HUES6 (cell line): Measurements from ENCODE around the gene POU2F2.
"Not testable (repeated sequence)": the region's sequence is repeated elsewhere in the genome, so short reads cannot be mapped to it uniquely, and the experiment has no call there.

Experiments
- H3K27ac ChIP-seq: 2 replicates; pipeline ENCODE4 v1.7.0; 2013; ENCODE audit warnings: low read depth, mild to moderate bottlenecking, low read length, inconsistent platforms
- H3K27me3 ChIP-seq: 2 replicates; pipeline ENCODE4 v1.6.1; 2013; ENCODE audit warnings: low read length; ENCODE audit not compliant: control insufficient read depth, insufficient read depth
- H3K36me3 ChIP-seq: 2 replicates; pipeline ENCODE4 v1.6.1; 2013; ENCODE audit warnings: low read length; ENCODE audit not compliant: control insufficient read depth, insufficient read depth
- H3K4me1 ChIP-seq: 2 replicates; pipeline ENCODE4 v1.6.1; 2013; ENCODE audit warnings: low read length; ENCODE audit not compliant: control insufficient read depth, insufficient read depth
- H3K4me3 ChIP-seq: 2 replicates; pipeline ENCODE4 v1.5.1; 2013; ENCODE audit warnings: low read depth, low read length
- H3K9ac ChIP-seq: one replicate; pipeline ENCODE4 v1.6.1; 2013; ENCODE audit warnings: mild to moderate bottlenecking, low read length
- H3K9me3 ChIP-seq: 2 replicates; pipeline ENCODE4 v1.6.1; 2013; ENCODE audit warnings: low read depth, low read length; ENCODE audit not compliant: control insufficient read depth, insufficient read depth

The POU2F2 gene

GRCh38 chr19:42111811-42112210 is 20.4 kb downstream of the POU2F2 start:
- Histone ChIP-seq H3K4me1 (peaks cover 31% of the 10 kb centered on the region), H3K27ac (no peak overlapping the region), H3K27me3 (no peaks in the 10 kb centered on the region), H3K9me3 (no peaks in the 10 kb centered on the region), H3K36me3 (no peaks in the 10 kb centered on the region), H3K4me3 (no peak overlapping the region), H3K9ac (no peak overlapping the region)

- Histone ChIP-seq H3K9me3 (no peaks in the 10 kb centered on the region), H3K9ac (no peak overlapping the region), H3K27me3 (no peaks in the 10 kb centered on the region), H3K27ac (no peak overlapping the region), H3K4me1 (peaks cover 31% of the 10 kb centered on the region), H3K36me3 (no peaks in the 10 kb centered on the region), H3K4me3 (no peak overlapping the region)
Measured at GRCh38 chr19:42111384-42111783, 20.9 kb downstream of the POU2F2 start.

- no peak overlapping the region for H3K4me3 ChIP-seq
- peaks cover 31% of the 10 kb centered on the region for H3K4me1 ChIP-seq
- no peak overlapping the region for H3K27ac ChIP-seq
- no peaks in the 10 kb centered on the region for H3K27me3 ChIP-seq
- H3K9me3 ChIP-seq, result no peaks in the 10 kb centered on the region
- H3K36me3 ChIP-seq, result no peaks in the 10 kb centered on the region
- H3K9ac ChIP-seq, result no peak overlapping the region
Measured at GRCh38 chr19:42110658-42111057, 21.6 kb downstream of the POU2F2 start.

- H3K9me3 ChIP-seq, result no peaks in the 10 kb centered on the region
- no peaks in the 10 kb centered on the region for H3K27me3 ChIP-seq
- no peaks in the 10 kb centered on the region for H3K36me3 ChIP-seq
- no peak overlapping the region for H3K9ac ChIP-seq
- no peak overlapping the region for H3K4me3 ChIP-seq
- H3K4me1 ChIP-seq, result peaks cover 31% of the 10 kb centered on the region
- H3K27ac ChIP-seq, result no peak overlapping the region
Measured at GRCh38 chr19:42109896-42110295, 22.4 kb downstream of the POU2F2 start.

GRCh38 chr19:42108527-42109389 is 23.5 kb downstream of the POU2F2 start:
- H3K4me1 ChIP-seq, result peaks cover 21% of the 10 kb centered on the region
- H3K9ac ChIP-seq, result no peak overlapping the region
- H3K36me3 ChIP-seq, result no peaks in the 10 kb centered on the region
- no peaks in the 10 kb centered on the region for H3K9me3 ChIP-seq
- H3K27ac ChIP-seq, result no peak overlapping the region
- H3K4me3 ChIP-seq, result no peak overlapping the region
- no peaks in the 10 kb centered on the region for H3K27me3 ChIP-seq

GRCh38 chr19:42105368-42105767 is 26.9 kb downstream of the POU2F2 start:
- Histone ChIP-seq H3K9me3 (no peaks in the 10 kb centered on the region), H3K36me3 (no peaks in the 10 kb centered on the region), H3K4me1 (peaks cover 8% of the 10 kb centered on the region), H3K9ac (no peak overlapping the region), H3K27me3 (no peaks in the 10 kb centered on the region), H3K27ac (no peak overlapping the region), H3K4me3 (no peak overlapping the region)

GRCh38 chr19:42102877-42103276 is 29.4 kb downstream of the POU2F2 start:
- Histone ChIP-seq H3K36me3 (no peaks in the 10 kb centered on the region), H3K27ac (no peak overlapping the region), H3K9ac (no peak overlapping the region), H3K4me3 (no peak overlapping the region), H3K27me3 (no peaks in the 10 kb centered on the region), H3K9me3 (no peaks in the 10 kb centered on the region), H3K4me1 (peaks cover 6% of the 10 kb centered on the region)

- not testable (repeated sequence) for H3K27me3 ChIP-seq, H3K27ac ChIP-seq, H3K4me3 ChIP-seq, H3K36me3 ChIP-seq, H3K9ac ChIP-seq, H3K9me3 ChIP-seq
- peaks cover 11% of the 10 kb centered on the region for H3K4me1 ChIP-seq
Measured at GRCh38 chr19:42100241-42100640, 32.0 kb downstream of the POU2F2 start.

GRCh38 chr19:42099336-42099925 is 32.8 kb downstream of the POU2F2 start:
- H3K9ac ChIP-seq, result no peak overlapping the region
- 0 out of 2 replicates have a peak, but pooled peaks cover under 1% of the 10 kb centered on the region for H3K27me3 ChIP-seq
- no peak overlapping the region for H3K27ac ChIP-seq
- peaks cover 11% of the 10 kb centered on the region for H3K4me1 ChIP-seq
- H3K4me3 ChIP-seq, result no peak overlapping the region
- H3K36me3 ChIP-seq, result no peaks in the 10 kb centered on the region
- H3K9me3 ChIP-seq, result no peaks in the 10 kb centered on the region

- H3K4me1 ChIP-seq, result peaks cover 11% of the 10 kb centered on the region
- 0 out of 2 replicates have a peak, but pooled peaks cover 3% of the 10 kb centered on the region for H3K27me3 ChIP-seq
- H3K36me3 ChIP-seq, result no peaks in the 10 kb centered on the region
- no peaks in the 10 kb centered on the region for H3K9me3 ChIP-seq
- H3K9ac ChIP-seq, result no peak overlapping the region
- H3K4me3 ChIP-seq, result no peak overlapping the region
- H3K27ac ChIP-seq, result no peak overlapping the region
Measured at GRCh38 chr19:42098781-42099180, 33.5 kb downstream of the POU2F2 start.

GRCh38 chr19:42097461-42097860 is 34.8 kb downstream of the POU2F2 start:
- Histone ChIP-seq H3K9me3 (no peaks in the 10 kb centered on the region), H3K9ac (no peak overlapping the region), H3K4me1 (peaks cover 11% of the 10 kb centered on the region), H3K4me3 (no peak overlapping the region), H3K27me3 (0 out of 2 replicates have a peak, but pooled peaks cover 3% of the 10 kb centered on the region), H3K36me3 (no peaks in the 10 kb centered on the region), H3K27ac (no peak overlapping the region)
